NCI-H82 treated with DMSO at 0.1 percent for 48 hours (cell line): ENCODE results near the gene OR8B4.
A peak's percentile ranks its signal among the peaks of the same experiment; 100 is the strongest.
"Not testable (repeated sequence)": the region's sequence is repeated elsewhere in the genome, so short reads cannot be mapped to it uniquely, and the experiment has no call there.

Experiments used
- DNase-seq: peaks from one replicate; lab custom pipeline; 2025; ENCODE audit not compliant: unreplicated experiment; lab: John Stamatoyannopoulos, UW

OR8B4 gene

DNA sequence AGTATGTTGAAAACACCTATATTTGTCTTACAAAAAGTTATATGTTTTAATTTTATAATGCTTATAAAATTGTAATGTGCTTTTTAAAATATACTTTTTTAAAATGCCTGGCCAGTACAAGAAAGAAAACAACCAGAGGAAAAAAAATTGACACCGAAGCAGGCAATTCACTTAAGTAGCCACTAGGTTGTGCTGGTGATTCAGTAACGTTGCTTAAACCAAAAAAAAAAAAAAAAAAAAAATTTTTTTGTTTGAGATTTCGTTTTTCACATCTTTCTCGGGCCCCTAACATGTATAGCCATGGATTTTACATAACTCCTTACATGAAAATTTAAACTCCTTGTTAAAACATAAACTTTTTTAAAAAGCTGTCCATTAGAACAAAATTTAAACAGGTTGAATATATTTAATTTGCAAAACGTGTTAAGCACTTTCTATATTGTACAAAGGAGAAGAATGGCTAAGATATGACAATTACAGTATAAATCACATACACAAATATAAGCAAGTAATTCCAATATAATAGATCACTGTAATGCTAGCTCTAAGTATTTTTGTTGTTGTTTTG lies 9.2 kb downstream of the OR8B4 start:
- peak; percentile 9 for DNase-seq

DNA sequence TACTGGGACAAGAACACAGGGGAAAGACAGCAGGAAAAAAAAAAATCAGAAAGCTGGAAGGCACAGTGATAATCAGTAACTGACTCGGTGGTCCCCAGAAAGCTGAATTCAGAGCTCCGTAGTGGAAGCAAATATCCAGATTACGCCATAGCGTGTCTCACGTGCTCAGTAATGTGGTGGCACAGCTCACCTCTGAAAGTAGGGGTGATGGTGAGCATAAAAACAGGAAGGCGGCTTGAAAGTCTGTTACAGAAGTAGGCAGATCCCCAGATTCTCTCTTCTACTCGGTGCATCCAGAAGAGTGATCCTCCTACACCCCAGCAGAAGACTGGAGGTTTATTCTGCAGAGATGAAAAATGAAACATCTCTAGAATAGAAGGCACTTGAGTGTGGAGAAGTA lies 14.8 kb downstream of the OR8B4 start:
- no peak for DNase-seq

DNA sequence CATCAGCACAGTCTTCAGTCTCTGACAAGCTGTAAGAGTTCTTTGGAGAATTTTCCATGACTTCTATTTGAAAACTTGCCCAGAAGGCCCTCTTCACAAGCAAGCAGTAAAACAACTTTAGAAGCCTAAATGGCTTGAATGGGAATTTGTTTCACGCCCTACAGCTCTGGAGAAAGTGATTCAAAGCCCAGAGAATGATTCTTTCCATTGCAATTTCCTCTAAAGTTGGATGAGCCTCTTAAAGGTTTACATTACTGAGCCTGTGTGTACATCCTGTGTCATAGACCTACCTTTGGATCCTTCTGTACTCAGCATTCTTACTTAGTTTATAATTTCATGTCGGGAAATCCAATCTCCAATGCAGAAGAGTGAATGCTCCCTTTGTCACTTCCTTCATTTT lies 19.1 kb downstream of the OR8B4 start:
- no peak for DNase-seq

DNA sequence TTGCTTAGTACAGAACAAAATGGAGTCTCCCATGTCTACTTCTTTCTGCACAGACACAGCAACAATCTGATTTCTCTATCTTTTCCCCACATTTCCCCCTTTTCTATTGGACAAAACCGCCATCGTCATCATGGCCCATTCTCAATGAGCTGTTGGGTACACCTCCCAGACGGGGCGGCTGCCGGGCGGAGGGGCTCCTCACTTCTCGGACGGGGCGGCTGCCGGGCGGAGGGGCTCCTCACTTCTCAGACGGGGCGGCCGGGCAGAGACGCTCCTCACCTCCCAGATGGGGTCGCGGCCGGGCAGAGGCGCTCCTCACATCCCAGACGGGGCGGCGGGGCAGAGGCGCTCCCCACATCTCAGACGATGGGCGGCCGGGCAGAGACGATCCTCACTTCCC lies 21.5 kb downstream of the OR8B4 start:
- not testable (repeated sequence) for DNase-seq

DNA sequence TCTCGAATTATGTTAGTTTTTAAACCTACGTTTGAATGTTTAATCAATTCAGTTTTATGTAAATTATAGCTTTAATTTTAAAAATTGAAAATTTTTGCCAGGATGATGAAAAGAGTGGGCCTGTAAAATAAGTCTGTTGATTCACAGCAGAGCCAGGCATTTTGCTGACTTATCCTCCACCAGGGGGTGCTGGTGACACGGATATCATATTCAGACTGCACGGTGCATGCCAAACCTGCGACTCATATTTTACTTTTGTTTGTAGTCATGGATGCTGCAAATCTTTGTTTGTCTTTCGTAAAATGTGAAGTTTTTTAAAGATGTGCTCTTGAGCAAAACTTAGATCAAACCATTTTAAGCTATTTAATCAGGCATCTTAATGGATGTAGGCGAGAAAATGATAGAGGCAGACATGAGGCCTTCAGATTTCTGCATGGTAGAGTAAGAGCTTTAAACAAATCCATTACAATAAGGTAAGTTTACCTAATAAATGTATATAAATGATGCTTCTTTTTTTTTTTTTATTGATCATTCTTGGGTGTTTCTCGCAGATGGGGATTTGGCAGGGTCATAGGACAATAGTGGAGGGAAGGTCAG lies 22.2 kb downstream of the OR8B4 start:
- no peak for DNase-seq

DNA sequence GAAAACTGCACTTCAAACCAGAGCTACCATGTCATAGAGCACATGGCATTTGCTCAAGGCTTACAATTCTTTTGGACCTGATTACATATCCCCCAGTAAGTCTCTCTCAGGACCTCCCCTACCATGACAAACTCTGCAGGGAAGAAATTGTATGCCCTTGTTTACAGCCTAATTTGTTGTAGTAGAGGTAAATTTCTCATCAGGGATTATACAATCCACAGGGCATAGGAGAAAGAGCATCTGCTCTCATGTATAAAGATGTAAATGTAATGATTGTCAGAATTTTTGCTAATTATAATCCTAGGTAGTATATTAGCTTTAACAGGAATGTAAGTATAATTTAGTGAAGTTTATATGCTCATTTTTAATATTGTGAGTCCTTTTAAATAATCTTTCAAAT lies 25.7 kb downstream of the OR8B4 start, which contains the start of gene OR8B3:
TSS of gene OR8B3 (minus strand) at position 101 of the 400 bp plus-strand sequence. CDS start 1,673 bp downstream, outside the sequence.
- no peak for DNase-seq

DNA sequence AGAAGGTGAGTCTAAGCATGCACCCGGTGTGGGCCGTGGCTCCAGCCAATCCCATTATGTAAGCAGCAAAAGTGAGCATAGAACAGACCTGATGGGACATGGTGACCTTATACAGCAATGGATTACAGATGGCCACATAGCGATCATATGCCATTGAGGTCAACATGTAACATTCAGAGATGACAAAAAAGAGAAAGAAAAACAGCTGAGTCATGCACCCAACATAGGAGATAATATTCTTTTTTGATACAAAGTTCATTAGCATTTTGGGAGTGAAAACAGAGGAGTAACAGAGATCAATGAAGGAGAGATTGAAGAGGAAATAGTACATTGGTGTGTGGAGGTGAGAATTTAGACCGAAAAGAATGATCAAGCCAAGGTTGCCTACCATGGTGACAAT lies 27.8 kb downstream of the OR8B4 start:
- not testable (repeated sequence) for DNase-seq

DNA sequence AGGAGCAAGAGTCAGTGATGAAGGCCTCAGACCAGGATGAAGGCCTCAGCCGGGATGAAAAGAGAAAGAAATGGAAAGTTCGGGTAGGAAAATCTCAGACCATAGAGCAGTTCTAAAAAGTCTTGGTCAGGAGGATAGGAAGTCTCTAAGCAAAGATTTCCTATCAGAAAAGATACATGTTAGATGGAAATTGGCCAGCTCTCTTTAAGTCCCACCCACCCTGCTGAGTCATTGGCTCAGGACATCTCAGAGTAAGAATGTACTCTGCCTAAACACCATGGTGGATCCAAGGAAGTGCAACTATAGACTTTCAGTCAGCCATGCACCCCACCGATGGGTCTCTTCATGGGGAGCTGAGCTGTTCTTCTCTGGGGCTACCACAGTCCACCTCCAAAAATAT lies 30.3 kb downstream of the OR8B4 start:
- no peak for DNase-seq

DNA sequence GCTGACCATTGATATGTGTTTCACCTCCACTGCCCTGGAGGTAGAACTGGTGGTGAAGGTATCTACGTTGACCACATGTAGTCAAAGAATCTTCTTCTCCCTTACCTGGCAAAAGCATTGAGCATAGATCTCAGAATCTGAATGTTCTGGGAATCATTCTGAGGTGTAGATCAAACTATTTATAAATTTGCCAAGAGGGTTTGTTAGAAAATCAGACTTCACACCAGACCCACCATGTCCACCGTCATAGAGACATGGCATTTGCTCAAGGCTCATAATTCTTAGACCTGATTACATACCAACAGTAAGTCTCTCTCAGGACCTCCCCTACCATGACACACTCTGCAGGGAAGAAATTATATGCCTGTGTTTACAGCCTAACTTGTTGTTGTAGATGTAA lies 40.3 kb downstream of the OR8B4 start, which contains the start of gene OR8B2:
TSS of gene OR8B2 (minus strand) at position 101 of the 400 bp plus-strand sequence. CDS start 1,156 bp downstream, outside the sequence.
- DNase-seq = no peak

DNA sequence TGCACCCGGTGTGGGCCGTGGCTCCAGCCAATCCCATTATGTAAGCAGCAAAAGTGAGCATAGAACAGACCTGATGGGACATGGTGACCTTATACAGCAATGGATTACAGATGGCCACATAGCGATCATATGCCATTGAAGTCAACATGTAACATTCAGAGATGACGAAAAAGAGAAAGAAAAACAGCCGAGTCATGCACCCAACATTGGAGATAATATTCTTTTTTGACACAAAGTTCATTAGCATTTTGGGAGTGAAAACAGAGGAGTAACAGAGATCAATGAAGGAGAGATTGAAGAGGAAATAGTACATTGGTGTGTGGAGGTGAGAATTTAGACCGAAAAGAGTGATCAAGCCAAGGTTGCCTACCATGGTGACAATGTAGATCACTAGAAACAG lies 41.8 kb downstream of the OR8B4 start:
- DNase-seq = not testable (repeated sequence)

DNA sequence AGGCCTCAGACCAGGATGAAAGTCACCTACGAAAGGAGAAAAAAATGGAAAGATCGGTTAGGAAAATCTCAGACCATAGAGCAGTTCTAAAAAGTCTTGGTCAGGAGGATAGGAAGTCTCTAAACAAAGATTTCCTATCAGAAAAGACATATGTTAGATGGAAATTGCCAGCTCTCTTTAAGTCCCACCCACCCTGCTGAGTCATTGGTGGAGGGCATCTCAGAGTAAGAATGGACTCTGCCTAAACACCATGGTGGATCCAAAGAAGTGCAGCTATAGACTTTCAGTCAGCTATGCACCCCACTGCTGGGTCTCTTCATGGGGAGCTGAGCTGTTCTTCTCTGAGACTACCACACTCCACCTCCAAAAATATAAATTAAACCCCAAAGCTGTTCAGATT lies 44.1 kb downstream of the OR8B4 start:
- DNase-seq = no peak

DNA sequence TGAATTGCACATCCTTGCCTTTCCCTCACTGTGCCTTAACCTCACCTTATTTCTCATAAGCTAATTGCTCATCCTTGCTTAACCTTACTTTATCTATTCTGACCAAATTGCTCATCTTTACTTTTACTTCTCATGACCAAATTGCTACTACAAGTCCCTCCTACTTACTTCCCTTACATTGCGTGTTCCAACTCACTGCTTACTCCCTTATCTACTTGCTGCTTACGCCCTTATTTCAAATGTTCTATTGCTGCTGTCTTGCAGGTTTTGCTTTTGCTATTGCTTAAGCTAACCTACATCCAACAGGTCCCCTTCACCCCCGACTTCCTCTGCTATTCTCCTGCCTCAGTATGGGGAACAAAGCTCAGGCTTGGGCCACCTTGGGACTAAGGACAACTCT lies 48.4 kb downstream of the OR8B4 start:
- no peak for DNase-seq
